Measurements from ENCODE around the gene PCCB. TPM values are rescaled to one million over a fixed set of nuclear protein-coding genes. Genes with fewer than 3 reads are reported as not detected.

PCCB gene
- total RNA-seq, 3 donors from 2014 or later, result 35.8 to 54.8 (median 49.9) TPM

GRCh38 chr3:136232413-136232812 is 17.7 kb upstream of the PCCB start:
- Histone ChIP-seq H3K4me1 (ENCODE audit: low read depth) (no peaks in the 10 kb centered on the region), H3K4me3 (no peak overlapping the region), H3K9me3 (no peaks in the 10 kb centered on the region), H3K36me3 (ENCODE audit: low read depth) (no peaks in the 10 kb centered on the region)
- intact Hi-C loops (cut with DNase I, micrococcal nuclease), result no loop called here
- no peak for TF ChIP-seq CTCF (IDR thresholded peaks at IDR 0.05)
- ATAC-seq (no peak), DNase-seq (no peak)

GRCh38 chr3:136235545-136235944 is 14.6 kb upstream of the PCCB start:
- TF ChIP-seq CTCF (IDR thresholded peaks at IDR 0.05), result no peak
- no peaks in the 10 kb centered on the region for H3K4me1 ChIP-seq (ENCODE audit: low read depth)
- intact Hi-C loops (cut with DNase I, micrococcal nuclease), result no loop called here
- H3K36me3 ChIP-seq (ENCODE audit: low read depth), result no peaks in the 10 kb centered on the region
- no peak overlapping the region for H3K4me3 ChIP-seq
- ATAC-seq, result no peak
- no peaks in the 10 kb centered on the region for H3K9me3 ChIP-seq
- no peak for DNase-seq

GRCh38 chr3:136236109-136236508 is 14.0 kb upstream of the PCCB start:
- Histone ChIP-seq H3K36me3 (ENCODE audit: low read depth) (no peaks in the 10 kb centered on the region), H3K4me3 (no peak overlapping the region), H3K4me1 (ENCODE audit: low read depth) (no peaks in the 10 kb centered on the region), H3K9me3 (no peaks in the 10 kb centered on the region)
- DNase-seq, result no peak
- TF ChIP-seq CTCF (IDR thresholded peaks at IDR 0.05), result no peak
- ATAC-seq, result no peak
- intact Hi-C loops (cut with DNase I, micrococcal nuclease), result no loop called here

- no peaks in the 10 kb centered on the region for H3K36me3 ChIP-seq (ENCODE audit: low read depth)
- no peaks in the 10 kb centered on the region for H3K9me3 ChIP-seq
- ATAC-seq (no peak), DNase-seq (no peak)
- H3K4me1 ChIP-seq (ENCODE audit: low read depth), result no peaks in the 10 kb centered on the region
- H3K4me3 ChIP-seq, result no peak overlapping the region
- intact Hi-C loops (cut with DNase I, micrococcal nuclease), result no loop called here
- TF ChIP-seq CTCF (IDR thresholded peaks at IDR 0.05), result no peak
Measured at GRCh38 chr3:136237103-136237502, 13.0 kb upstream of the PCCB start.

- DNase-seq (no peak), ATAC-seq (no peak)
- no peaks in the 10 kb centered on the region for H3K36me3 ChIP-seq (ENCODE audit: low read depth)
- no peak for TF ChIP-seq CTCF (IDR thresholded peaks at IDR 0.05)
- no peaks in the 10 kb centered on the region for H3K9me3 ChIP-seq
- no peak overlapping the region for H3K4me3 ChIP-seq
- intact Hi-C loops (cut with DNase I, micrococcal nuclease), result no loop called here
- no peaks in the 10 kb centered on the region for H3K4me1 ChIP-seq (ENCODE audit: low read depth)
Measured at GRCh38 chr3:136237961-136238649, 12.0 kb upstream of the PCCB start.

- Histone ChIP-seq H3K4me1 (ENCODE audit: low read depth) (no peaks in the 10 kb centered on the region), H3K4me3 (no peak overlapping the region), H3K36me3 (ENCODE audit: low read depth) (no peaks in the 10 kb centered on the region), H3K9me3 (no peaks in the 10 kb centered on the region)
- ATAC-seq (peak; percentile 35), DNase-seq (no peak)
- intact Hi-C loops (cut with DNase I, micrococcal nuclease), result no loop called here
- TF ChIP-seq CTCF (IDR thresholded peaks at IDR 0.05), result no peak
Measured at GRCh38 chr3:136239094-136239493, 11.0 kb upstream of the PCCB start.
